GM10847 (cell line): Measurements from ENCODE around the gene OR2A5.

ENCODE experiments used
- POLR2A ChIP-seq: IDR thresholded peaks from 2 replicates; pipeline ENCODE4 v1.6.1; 2011; ENCODE audit not compliant: insufficient read length; ENCODE audit errors: extremely low read depth

Gene OR2A5

GRCh38 chr7:144048648-144049047, at the start of gene OR2A5:
Gene OR2A5 (plus strand): TSS chr7:144048948. CDS start chr7:144050402, 1,454 bp downstream.
- TF ChIP-seq POLR2A, result no peak

GRCh38 chr7:144000020-144000419, 48.7 kb upstream of the OR2A5 start, which contains the start of gene OR6B1:
Gene OR6B1 (plus strand): TSS chr7:144000320. CDS start chr7:144003997, 3,677 bp downstream.
- no peak for TF ChIP-seq POLR2A

GRCh38 chr7:144001543-144001942, 47.2 kb upstream of the OR2A5 start:
- TF ChIP-seq POLR2A, result no peak

- no peak for TF ChIP-seq POLR2A
Measured at GRCh38 chr7:144004703-144005102, 44.0 kb upstream of the OR2A5 start.

GRCh38 chr7:144006029-144006691, 42.6 kb upstream of the OR2A5 start:
- no peak for TF ChIP-seq POLR2A

GRCh38 chr7:144006692-144007042, 42.1 kb upstream of the OR2A5 start:
- no peak for TF ChIP-seq POLR2A

GRCh38 chr7:144009361-144009760, 39.4 kb upstream of the OR2A5 start:
- TF ChIP-seq POLR2A, result no peak

- no peak for TF ChIP-seq POLR2A
Measured at GRCh38 chr7:144011458-144012230, 37.1 kb upstream of the OR2A5 start.

GRCh38 chr7:144018065-144018464, 30.7 kb upstream of the OR2A5 start:
- TF ChIP-seq POLR2A, result no peak

GRCh38 chr7:144019457-144019856, 29.3 kb upstream of the OR2A5 start:
- TF ChIP-seq POLR2A, result no peak

GRCh38 chr7:144020340-144020739, 28.4 kb upstream of the OR2A5 start:
- no peak for TF ChIP-seq POLR2A

GRCh38 chr7:144022169-144022568, 26.6 kb upstream of the OR2A5 start:
- no peak for TF ChIP-seq POLR2A

GRCh38 chr7:144023171-144023827, 25.4 kb upstream of the OR2A5 start:
- no peak for TF ChIP-seq POLR2A

- TF ChIP-seq POLR2A, result no peak
Measured at GRCh38 chr7:144024213-144024612, 24.5 kb upstream of the OR2A5 start.

GRCh38 chr7:144026203-144026883, 22.4 kb upstream of the OR2A5 start:
- TF ChIP-seq POLR2A, result no peak
